GM12872 (cell line): ENCODE measurements around the gene TOR1AIP1.

ENCODE experiments used
- TF ChIP-seq, protein P1 (sequence below): IDR thresholded peaks from 3 replicates; pipeline ENCODE4 v1.5.1; 2011; ENCODE audit warnings: low read depth, mild to moderate bottlenecking, low read length, moderate library complexity; ENCODE audit not compliant: insufficient read depth

TOR1AIP1 gene

DNA sequence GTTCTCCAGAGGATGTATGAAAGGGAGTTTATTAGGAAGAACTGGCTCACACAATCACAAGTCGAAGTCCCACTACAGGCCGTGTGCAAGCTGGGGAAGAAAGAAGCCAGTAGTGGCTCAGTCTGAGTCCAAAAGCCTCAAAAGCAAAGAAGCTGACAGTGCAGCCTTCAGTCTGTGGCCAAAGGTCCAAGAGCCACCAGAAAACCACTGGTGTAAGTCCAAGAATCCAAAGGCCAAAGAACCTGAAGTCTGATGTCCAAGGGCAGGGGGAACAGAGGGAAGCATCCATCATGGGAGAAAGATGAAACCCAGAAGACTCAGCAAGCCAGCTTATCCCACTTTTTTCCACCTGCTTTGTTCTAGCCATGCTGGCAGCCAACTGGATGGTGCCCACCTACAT is 51.1 kb downstream of the TOR1AIP1 start:
- TF ChIP-seq, protein P1, sequence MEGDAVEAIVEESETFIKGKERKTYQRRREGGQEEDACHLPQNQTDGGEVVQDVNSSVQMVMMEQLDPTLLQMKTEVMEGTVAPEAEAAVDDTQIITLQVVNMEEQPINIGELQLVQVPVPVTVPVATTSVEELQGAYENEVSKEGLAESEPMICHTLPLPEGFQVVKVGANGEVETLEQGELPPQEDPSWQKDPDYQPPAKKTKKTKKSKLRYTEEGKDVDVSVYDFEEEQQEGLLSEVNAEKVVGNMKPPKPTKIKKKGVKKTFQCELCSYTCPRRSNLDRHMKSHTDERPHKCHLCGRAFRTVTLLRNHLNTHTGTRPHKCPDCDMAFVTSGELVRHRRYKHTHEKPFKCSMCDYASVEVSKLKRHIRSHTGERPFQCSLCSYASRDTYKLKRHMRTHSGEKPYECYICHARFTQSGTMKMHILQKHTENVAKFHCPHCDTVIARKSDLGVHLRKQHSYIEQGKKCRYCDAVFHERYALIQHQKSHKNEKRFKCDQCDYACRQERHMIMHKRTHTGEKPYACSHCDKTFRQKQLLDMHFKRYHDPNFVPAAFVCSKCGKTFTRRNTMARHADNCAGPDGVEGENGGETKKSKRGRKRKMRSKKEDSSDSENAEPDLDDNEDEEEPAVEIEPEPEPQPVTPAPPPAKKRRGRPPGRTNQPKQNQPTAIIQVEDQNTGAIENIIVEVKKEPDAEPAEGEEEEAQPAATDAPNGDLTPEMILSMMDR, result no peak

DNA sequence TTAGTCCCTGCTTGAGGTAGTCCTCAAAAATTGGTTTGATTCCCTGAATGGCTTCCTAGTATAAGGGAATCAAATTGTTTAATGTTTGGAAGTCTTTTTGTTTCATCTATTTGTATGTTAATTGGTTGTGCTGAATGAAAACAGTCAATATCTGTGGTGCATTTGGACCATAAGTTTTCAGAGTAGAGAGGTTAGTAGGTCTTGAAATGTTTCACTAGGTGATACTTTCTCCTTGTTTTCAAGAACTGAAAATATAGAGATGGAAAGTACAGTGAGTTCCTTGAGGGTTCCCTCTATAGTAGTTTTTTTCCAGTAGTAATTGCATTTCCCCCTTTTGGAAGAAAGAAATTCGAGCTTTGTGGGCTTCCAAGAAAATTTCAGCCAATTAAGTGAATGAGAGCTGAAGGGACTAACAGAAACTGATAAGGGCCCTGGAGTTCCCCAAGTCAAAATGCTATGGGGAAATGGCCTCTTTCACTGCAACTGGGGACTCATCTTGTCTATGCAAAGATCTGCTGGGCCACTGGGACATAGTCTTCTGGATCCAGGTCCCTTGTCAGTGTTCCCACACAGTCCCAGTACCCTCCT is 53.9 kb downstream of the TOR1AIP1 start:
- TF ChIP-seq, protein P1, result no peak

DNA sequence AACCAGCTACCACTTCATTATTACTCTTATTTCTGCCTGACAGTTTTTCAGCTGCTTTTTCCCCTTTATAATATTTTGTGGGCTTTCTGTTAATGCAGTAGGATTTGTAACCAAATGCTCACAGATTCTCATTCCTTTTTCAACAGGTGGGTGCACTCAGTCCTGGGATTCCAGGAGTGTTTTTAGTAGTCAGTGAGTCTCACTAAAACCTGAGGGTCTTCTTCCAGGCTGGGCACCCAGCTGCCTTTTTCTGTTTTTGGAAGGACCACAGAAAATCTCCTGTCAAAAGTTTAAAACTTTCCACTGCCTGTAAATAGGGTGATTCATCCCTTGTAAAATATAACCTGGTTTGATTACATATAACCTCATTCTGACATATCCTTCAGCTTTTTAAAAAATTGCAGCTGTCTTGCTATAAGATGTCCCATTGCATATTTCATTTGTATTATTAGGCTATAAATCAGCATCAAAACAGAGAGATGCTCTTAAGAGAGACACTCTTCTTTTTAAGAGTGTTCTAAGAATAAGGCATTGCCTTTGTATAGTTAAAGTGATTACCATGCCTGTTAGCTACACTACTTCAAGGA is 55.7 kb downstream of the TOR1AIP1 start:
- TF ChIP-seq, protein P1, result no peak

DNA sequence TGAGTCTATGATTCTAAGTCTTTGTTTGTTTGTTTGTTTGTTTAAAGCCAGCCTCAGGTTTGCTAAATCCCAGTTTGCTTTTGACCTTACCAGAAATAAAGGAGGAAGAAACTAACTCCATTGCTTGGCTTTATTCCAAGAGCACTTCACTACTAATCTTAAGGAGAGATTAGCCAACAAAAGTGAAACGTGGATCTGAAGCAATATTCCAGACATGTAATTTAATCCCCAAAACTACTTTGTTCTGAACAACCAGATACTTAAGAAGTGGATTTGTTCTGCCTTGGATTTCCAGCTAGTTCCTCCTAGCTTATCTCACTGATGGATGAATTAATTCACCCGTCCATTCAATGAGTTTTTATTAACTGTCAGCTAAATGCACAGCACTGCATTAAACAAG is 56.7 kb downstream of the TOR1AIP1 start:
- TF ChIP-seq, protein P1, result no peak

DNA sequence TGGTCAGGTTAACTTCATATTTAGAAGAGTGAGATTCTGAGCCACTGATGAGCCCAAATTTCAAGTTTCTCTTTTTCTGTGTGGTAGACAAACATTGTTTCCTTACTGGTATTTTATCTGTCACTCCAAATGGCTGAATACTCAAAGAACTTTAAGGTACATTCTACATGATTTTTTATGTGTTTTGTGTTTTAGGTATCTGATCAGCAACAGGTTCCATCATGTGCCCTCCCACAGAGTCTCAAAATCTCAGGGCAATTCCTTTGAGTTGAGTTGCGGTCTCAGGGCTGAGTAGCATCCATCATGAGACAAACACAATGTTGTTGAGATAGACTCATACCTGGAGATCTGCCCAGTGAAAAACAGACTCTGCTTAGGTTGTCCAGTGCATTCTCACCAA is 57.9 kb downstream of the TOR1AIP1 start:
- TF ChIP-seq, protein P1, result no peak

DNA sequence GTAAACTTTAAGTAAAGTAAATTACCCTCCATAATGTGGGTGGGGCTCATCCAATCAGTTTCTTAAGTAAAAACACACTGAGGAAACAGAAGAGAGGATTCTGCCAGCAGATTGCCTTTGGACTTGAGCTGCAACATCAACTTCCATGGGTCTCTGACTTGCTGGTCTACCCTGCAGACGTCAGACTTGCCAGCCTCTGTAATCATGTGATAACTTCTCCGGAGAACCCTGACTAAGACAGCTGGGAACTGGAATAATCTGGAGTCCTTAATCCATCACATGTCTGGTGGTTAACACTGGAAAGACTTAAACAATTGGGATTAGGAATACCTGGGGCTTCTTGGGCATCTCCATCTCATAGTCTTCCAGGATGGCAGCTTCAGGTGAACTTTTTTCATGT is 59.4 kb downstream of the TOR1AIP1 start:
- TF ChIP-seq, protein P1, result no peak

DNA sequence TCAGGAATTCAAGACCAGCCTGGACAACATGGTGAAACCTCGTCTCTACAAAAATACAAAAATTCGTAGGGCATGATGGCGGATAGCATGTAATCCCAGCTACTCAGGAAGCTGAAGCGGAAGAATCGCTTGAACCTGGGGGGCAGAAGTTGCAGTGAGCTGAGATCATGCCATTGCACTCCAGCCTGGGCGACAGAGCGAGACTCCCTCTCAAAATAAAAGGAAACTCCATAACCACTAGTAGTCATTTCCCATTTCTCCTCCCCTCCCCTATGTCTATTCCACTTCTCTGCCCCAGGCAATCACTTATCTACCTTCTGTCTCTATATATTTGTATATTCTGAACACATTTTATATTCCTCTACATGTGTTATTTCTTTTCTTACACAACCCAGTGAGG is 68.6 kb downstream of the TOR1AIP1 start:
- TF ChIP-seq, protein P1, result no peak
